OCI-LY3 (cell line): Measurements from ENCODE around the gene PPIL1.

Experiments
- H2AFZ ChIP-seq: fragments of 200-600, 300-600 bp; shearing (Covaris generic); 2 replicates; pipeline ENCODE4 v1.6.0; 2014; ENCODE audit warnings: antibody characterized with exemption, low read depth, low read length
- H3K27ac ChIP-seq: fragments of 200-600, 300-600 bp; sonication (generic); 2 replicates; pipeline ENCODE4 v1.5.1; 2014; ENCODE audit warnings: mild to moderate bottlenecking, low read length, moderate library complexity, mixed read lengths
- H3K27me3 ChIP-seq: fragments of 200-600, 300-600 bp; sonication (generic); 2 replicates; pipeline ENCODE4 v1.6.1; 2014; ENCODE audit warnings: low read depth, low read length, mixed read lengths
- H3K36me3 ChIP-seq: fragments of 200-600, 300-600 bp; sonication (generic); replicated peaks from 2 replicates; pipeline ENCODE3; 2014; ENCODE audit warnings: low read depth, low read length, mixed read lengths
- H3K4me1 ChIP-seq: fragments of 300-600, 200-600 bp; sonication (generic); 2 replicates; pipeline ENCODE4 v1.6.1; 2014; ENCODE audit warnings: low read length, mixed read lengths
- H3K4me2 ChIP-seq: fragments of 200-600, 300-600 bp; sonication (generic); 2 replicates; pipeline ENCODE4 v1.6.1; 2014; ENCODE audit warnings: low read length, mixed read lengths
- H3K4me3 ChIP-seq: fragments of 300-600, 200-600 bp; sonication (generic); 2 replicates; pipeline ENCODE4 v1.5.1; 2014; ENCODE audit warnings: antibody characterized with exemption, mild to moderate bottlenecking, low read length, moderate library complexity
- H3K79me2 ChIP-seq: fragments of 300-600, 200-600 bp; shearing (Covaris generic); 2 replicates; pipeline ENCODE4 v1.6.1; 2014; ENCODE audit warnings: mild to moderate bottlenecking, low read length, mixed read lengths
- H3K9ac ChIP-seq: fragments of 300-600, 200-600 bp; shearing (Covaris generic); 2 replicates; pipeline ENCODE4 v1.6.0; 2014; ENCODE audit warnings: mild to moderate bottlenecking, low read length, moderate library complexity
- H3K9me3 ChIP-seq: fragments of 200-600, 300-600 bp; shearing (Covaris generic); 2 replicates; pipeline ENCODE4 v1.6.1; 2014; ENCODE audit warnings: low read length, mixed read lengths; ENCODE audit not compliant: insufficient read depth
- H4K20me1 ChIP-seq: fragments of 200-600, 300-600 bp; sonication (generic); 2 replicates; pipeline ENCODE4 v1.6.1; 2016; ENCODE audit warnings: low read length, mixed read lengths; ENCODE audit not compliant: insufficient read depth
- EZH2phosphoT487 ChIP-seq: fragments of 200-600 bp; shearing (Covaris generic); IDR thresholded peaks from 2 replicates; pipeline ENCODE4 v1.6.1; 2018; ENCODE audit warnings: antibody characterized with exemption, mixed run types, low read depth
- TF ChIP-seq, protein P1 (sequence below): fragments of 200-600, 300-600 bp; sonication (generic); IDR thresholded peaks from 2 replicates; pipeline ENCODE4 v1.5.1; 2014; ENCODE audit warnings: antibody characterized with exemption, low read length, low read depth

PPIL1 gene

DNA sequence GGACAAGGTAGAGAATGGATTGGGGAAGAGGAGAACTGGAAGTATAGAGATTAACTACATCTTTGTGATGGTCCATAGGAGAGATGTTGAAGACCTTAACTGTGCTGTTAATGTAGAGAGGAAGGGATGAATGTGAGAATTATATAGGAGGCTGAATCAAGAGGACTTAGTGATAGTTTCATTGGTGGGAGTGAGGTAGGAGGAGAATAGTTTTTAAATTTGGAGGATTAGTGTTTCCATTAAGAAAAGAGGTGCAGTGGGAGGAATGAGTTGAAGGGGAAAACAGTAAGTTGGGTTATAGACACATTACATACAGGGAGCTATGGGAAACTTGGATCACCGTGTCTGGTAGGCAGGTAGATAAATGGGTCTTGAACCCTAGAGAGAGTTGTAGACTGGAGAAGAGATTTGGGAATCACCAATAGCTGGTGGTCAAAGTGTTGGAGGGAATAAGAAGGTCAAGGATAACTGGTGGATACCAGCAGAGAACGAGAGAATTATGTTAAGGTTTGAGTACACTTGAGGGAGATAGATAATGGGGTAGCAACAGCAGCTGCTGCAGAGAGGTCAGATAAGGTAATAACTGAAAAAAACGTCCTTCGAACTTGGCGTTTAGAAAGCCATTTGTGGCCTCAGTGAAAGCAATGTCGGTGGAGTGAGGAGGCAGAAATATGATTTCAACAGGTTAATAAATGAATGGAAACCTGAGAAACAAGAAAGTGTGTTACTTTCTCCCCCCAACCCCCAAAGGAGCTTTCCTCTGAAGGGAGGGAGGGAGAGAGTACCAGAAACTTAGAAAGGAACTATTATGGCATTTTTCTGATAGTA lies 14.3 kb upstream of the PPIL1 start:
- Histone ChIP-seq H4K20me1 (no peaks in the 10 kb centered on the region), H3K4me2 (no peak overlapping the region), H2AFZ (no peak overlapping the region), H3K9me3 (no peaks in the 10 kb centered on the region), H3K4me3 (no peak overlapping the region), H3K27me3 (no peaks in the 10 kb centered on the region), H3K27ac (no peak overlapping the region), H3K36me3 (peaks cover 3% of the 10 kb centered on the region), H3K79me2 (peaks cover 19% of the 10 kb centered on the region), H3K9ac (no peak overlapping the region), H3K4me1 (peaks cover 16% of the 10 kb centered on the region)
- TF ChIP-seq, protein P1, sequence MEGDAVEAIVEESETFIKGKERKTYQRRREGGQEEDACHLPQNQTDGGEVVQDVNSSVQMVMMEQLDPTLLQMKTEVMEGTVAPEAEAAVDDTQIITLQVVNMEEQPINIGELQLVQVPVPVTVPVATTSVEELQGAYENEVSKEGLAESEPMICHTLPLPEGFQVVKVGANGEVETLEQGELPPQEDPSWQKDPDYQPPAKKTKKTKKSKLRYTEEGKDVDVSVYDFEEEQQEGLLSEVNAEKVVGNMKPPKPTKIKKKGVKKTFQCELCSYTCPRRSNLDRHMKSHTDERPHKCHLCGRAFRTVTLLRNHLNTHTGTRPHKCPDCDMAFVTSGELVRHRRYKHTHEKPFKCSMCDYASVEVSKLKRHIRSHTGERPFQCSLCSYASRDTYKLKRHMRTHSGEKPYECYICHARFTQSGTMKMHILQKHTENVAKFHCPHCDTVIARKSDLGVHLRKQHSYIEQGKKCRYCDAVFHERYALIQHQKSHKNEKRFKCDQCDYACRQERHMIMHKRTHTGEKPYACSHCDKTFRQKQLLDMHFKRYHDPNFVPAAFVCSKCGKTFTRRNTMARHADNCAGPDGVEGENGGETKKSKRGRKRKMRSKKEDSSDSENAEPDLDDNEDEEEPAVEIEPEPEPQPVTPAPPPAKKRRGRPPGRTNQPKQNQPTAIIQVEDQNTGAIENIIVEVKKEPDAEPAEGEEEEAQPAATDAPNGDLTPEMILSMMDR, result no peak
- no peak for TF ChIP-seq EZH2phosphoT487

GRCh38 chr6:36888115-36888643 lies 13.6 kb upstream of the PPIL1 start:
- no peak overlapping the region for H2AFZ ChIP-seq
- TF ChIP-seq EZH2phosphoT487, result no peak
- TF ChIP-seq, protein P1, result no peak
- no peaks in the 10 kb centered on the region for H3K27me3 ChIP-seq
- H4K20me1 ChIP-seq, result no peaks in the 10 kb centered on the region
- H3K4me1 ChIP-seq, result peaks cover 16% of the 10 kb centered on the region
- H3K4me2 ChIP-seq, result no peak overlapping the region
- no peaks in the 10 kb centered on the region for H3K9me3 ChIP-seq
- H3K4me3 ChIP-seq, result no peak overlapping the region
- H3K79me2 ChIP-seq, result peaks cover 19% of the 10 kb centered on the region
- H3K36me3 ChIP-seq, result peaks cover 3% of the 10 kb centered on the region
- no peak overlapping the region for H3K27ac ChIP-seq
- no peak overlapping the region for H3K9ac ChIP-seq

DNA sequence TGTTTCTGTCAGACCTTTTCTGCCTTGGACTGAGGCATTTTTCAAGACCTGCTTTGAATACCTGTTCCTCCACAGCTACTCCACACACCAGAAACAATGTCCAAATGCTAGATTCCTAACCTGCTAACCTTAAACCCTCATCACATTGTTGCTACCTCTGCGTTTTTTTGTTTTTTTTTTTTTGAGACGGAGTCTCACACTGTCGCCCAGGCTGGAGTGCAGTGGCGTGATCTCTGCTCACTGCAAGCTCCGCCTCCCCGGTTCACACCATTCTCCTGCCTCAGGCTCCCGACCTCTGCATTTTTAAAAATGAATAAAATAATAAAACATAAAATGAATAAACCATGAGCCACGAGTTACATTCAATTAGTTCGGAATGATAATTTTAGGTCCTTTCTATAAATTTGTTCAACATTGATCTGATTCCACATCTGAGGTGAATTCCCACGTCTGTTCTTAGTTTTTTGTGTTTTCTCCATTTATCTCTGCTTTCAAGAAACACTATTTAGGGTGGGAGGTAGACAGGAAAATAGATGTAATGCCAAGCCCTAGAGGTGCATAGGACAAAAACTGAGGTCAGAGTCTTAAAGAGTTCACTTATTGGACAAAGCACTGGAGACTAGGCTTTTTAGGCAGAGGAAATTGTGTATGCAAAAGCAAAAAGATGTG lies 12.5 kb upstream of the PPIL1 start:
- H3K79me2 ChIP-seq, result peaks cover 19% of the 10 kb centered on the region
- no peaks in the 10 kb centered on the region for H3K27me3 ChIP-seq
- H3K27ac ChIP-seq, result no peak overlapping the region
- H3K4me1 ChIP-seq, result peaks cover 16% of the 10 kb centered on the region
- no peak for TF ChIP-seq EZH2phosphoT487
- TF ChIP-seq, protein P1, result no peak
- H2AFZ ChIP-seq, result no peak overlapping the region
- H3K36me3 ChIP-seq, result peaks cover 2% of the 10 kb centered on the region
- no peaks in the 10 kb centered on the region for H4K20me1 ChIP-seq
- H3K4me3 ChIP-seq, result peak overlapping the region; percentile 88
- H3K9me3 ChIP-seq, result no peaks in the 10 kb centered on the region
- H3K9ac ChIP-seq, result 0 out of 2 replicates have a peak overlapping the region, but pooled peaks have one; percentile 75
- H3K4me2 ChIP-seq, result peak overlapping the region; percentile 84
